ENCODE data around the gene NBPF19.
A peak's percentile ranks its signal among the peaks of the same experiment; 100 is the strongest.
"Not testable (repeated sequence)": the region's sequence is repeated elsewhere in the genome, so short reads cannot be mapped to it uniquely, and the experiment has no call there.

The NBPF19 gene, protein sequence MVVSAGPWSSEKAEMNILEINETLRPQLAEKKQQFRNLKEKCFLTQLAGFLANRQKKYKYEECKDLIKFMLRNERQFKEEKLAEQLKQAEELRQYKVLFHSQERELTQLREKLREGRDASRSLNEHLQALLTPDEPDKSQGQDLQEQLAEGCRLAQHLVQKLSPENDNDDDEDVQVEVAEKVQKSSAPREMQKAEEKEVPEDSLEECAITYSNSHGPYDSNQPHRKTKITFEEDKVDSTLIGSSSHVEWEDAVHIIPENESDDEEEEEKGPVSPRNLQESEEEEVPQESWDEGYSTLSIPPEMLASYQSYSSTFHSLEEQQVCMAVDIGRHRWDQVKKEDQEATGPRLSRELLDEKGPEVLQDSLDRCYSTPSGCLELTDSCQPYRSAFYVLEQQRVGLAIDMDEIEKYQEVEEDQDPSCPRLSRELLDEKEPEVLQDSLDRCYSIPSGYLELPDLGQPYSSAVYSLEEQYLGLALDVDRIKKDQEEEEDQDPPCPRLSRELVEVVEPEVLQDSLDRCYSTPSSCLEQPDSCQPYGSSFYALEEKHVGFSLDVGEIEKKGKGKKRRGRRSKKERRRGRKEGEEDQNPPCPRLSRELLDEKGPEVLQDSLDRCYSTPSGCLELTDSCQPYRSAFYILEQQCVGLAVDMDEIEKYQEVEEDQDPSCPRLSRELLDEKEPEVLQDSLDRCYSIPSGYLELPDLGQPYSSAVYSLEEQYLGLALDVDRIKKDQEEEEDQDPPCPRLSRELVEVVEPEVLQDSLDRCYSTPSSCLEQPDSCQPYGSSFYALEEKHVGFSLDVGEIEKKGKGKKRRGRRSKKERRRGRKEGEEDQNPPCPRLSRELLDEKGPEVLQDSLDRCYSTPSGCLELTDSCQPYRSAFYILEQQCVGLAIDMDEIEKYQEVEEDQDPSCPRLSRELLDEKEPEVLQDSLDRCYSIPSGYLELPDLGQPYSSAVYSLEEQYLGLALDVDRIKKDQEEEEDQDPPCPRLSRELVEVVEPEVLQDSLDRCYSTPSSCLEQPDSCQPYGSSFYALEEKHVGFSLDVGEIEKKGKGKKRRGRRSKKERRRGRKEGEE (N-terminal part only)
- total RNA-seq = 2.9 to 4.7 reads per million in 2 donors

DNA sequence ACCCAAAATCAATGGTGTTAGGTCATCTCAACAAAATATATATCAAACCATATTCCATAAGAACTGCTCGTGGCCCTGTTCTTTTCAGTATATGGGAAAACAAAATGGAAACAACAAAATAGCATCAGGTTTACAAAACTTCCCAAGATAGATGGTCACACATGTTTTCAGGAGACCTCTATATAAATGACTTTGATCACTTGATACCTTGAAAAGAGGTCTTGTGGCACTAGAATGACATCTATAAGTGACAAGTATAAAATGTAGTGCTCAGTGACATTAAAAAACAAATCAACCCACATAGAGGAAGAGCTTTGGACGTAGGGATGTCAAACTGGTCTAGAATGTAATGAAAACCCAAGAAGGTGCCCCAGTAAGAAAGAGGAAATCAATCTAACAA, at the start of gene NBPF19:
Gene NBPF19 (plus strand): TSS at position 301 of the 400 bp plus-strand sequence. CDS start 888 bp downstream, outside the sequence.
- DNase-seq = not testable (repeated sequence)

DNA sequence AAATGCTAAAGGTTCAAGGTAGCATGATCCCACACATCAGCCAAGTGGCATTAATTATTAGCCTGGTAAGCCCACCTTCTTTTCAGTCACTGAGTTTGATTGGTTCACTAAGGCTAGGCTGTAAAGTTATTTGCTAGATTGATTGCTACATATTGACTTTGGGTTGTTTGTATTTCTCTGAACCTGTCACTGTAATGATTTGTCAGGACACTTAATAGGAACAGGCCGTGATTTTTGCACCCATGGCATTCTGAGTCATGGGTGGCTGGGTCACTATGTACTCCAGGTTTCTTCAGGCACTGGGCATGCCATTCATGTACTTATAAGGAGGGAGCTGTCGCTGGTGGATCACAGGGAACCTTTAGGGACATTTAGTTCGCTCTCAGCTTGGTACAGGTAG, 46.5 kb upstream of the NBPF19 start:
- not testable (repeated sequence) for DNase-seq

DNA sequence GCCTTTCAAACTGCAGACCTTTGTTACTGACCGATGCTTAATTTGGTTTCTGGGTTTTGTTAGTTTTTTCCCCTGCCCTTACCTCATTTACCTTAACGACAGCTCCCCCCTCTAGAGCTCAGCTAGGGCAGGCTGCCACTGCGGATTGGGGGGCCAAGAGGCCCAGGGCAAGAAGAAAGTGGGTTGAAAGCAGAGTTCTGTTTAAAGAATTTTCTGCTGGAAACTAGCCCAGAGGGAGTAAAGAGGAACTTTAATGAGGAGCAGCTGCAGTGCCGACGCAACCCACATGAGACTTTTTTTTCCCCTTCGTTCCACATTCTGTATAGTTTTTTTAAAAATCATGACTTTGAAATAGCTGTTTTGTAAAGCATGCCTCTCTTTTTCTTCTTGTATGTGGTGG, 29.4 kb upstream of the NBPF19 start:
- DNase-seq = not testable (repeated sequence)

DNA sequence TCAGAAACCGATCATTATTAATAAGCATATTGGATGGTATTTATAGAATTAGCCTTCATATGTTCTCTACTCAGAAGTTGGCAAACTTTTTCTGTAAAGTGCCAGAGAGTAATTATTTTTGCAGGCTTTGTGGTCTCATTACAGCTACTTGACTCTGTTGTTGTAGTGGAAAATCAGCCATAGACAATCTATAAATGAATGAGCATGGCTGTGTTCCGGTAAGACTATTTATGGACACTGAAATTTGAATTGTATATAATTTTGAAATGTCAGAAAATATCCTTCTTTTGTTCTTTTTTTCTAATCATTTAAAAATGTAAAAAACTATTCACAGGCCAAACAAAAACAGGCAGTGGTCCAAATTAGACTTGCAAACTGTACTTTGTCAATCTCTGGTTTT, 22.6 kb upstream of the NBPF19 start:
- not testable (repeated sequence) for DNase-seq

DNA sequence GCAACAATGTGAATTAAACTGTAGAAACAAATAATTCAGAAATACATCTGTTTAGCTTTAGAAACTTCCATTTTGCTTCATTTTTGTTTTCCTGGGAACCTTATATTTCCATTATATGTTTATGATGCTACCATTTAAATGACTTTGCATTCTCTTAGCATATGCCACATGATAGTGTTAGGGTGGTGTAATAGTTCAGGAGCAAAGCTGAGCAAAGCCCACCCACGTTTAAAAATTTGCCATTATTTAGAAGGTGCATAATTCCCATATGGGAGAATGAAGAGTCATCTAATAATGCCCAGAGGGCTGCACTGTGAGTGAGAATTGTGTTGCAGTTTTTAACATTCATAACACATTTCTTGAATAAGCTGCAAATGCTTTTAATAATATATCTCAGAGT, 22.2 kb upstream of the NBPF19 start:
- not testable (repeated sequence) for DNase-seq

DNA sequence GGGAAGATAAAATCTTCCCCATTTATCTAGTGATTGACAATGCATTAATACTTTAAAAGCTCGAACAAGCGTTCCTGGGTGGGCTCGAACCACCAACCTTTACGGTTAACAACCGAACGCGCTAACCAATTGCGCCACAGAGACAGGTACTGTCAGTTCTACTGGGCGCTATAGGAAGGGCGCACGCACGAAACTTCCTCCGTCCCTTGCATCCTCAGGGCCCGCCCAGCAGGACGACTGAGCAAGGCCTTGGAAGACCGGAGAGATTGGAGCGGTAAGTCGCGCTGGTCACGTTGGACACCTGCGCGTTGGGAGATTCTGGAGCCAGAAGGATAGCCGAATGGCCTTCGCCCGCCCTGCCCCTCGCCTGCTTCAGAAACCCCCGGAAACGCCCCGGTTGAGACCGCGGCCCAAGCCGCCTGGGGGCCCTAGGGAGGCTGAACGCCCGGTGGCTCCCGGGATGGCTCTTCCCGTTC, 83.5 kb downstream of the NBPF19 start:
- DNase-seq = peak; percentile 48

DNA sequence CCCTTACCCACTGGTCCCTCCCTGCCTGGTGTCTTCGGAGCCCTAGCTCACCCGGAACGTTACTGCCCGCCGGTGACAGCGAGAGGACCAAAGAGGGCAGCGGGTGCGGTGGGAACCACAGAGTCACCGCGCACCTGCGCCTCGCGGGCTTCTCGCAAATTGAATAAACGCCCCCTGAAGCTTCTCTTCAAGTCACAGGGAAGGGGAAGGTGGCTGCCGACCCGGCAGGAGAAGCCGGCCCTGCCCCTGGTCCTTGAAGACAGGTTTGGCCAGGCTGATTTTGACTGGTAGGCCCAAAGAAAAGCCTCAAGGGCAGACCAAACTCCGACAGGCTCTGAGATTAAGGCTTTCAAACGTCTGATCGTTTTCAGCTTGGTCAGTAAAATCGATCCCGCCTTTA, 87.0 kb downstream of the NBPF19 start:
- not testable (repeated sequence) for DNase-seq

DNA sequence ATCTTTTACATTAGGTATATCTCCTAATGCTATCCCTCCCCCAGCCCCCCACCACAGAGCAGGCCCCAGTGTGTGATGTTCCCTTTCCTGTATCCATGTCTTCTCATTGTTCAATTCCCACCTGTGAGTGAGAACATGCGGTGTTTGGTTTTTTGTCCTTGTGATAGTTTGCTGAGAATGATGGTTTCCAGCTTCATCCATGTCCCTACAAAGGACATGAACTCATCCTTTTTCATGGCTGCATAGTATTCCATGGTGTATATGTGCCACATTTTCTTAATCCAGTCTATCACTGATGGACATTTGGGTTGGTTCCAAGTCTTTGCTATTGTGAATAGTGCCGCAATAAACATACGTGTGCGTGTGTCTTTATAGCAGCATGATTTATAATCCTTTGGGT, 90.6 kb downstream of the NBPF19 start:
- not testable (repeated sequence) for DNase-seq

DNA sequence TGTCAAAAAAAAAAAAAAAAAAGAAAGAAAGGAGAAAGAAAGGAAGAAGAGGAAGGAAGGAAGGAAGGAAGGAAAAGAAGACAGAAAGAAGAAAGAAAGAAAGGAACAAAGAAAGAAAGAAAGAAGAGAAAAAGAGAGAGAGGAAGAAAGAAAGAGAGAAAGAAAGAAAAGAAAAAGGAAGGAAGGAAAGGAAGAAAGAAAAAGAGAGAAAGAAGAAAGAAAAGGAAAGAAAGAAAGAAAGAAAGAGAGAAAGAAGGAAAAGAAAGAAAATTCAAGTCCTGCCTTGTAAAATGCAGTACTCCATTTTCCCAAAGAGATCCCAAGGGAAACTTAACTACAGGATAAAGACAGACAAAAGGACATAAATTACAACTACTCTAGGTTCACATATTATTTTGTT, 97.9 kb downstream of the NBPF19 start:
- DNase-seq = not testable (repeated sequence)

DNA sequence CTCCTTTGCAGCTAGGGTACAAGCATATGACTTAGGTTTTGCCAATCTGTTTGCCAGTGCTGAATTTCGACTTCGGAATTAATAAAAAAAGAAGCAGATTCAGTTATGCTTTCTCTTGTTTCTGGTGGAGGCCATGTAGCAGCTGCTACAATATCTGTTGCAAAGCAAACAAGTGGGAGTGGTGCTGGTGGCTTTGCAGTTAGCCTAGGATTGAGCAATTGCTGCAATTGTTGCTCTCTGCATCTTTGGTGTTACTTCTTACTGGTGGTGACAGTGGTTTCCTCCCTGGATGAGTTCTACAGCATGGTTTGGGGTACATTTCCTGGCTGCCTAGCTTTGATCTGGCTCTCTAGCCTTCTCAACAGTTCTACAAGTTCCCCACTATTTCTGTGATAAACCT, 110.7 kb downstream of the NBPF19 start:
- peak; percentile 16 for DNase-seq
